Transverse colon (tissue), 3 donors: ENCODE measurements around the gene TMEM143.

ENCODE experiments used
- POLR2A ChIP-seq: fragments of 450-650 bp; IDR thresholded peaks from one replicate; pipeline ENCODE4 v1.6.1; 2016; ENCODE audit warnings: antibody characterized with exemption, mild to moderate bottlenecking, moderate library complexity
- TF ChIP-seq, protein P1 (sequence below), 5 experiments: fragments of 200-600 bp in 3 of 5; fragments of 450-650 bp in 2 of 5; sonication (generic) in 3 of 5; IDR thresholded peaks; 1 replicate in 2 of 5; 2 replicates in 3 of 5; pipeline ENCODE4 v1.5.1; 2016 to 2017; ENCODE audit warnings: antibody characterized with exemption in 5 of 5, inconsistent platforms in 3 of 5, mild to moderate bottlenecking in 2 of 5, moderate library complexity in 1 of 5

DNA sequence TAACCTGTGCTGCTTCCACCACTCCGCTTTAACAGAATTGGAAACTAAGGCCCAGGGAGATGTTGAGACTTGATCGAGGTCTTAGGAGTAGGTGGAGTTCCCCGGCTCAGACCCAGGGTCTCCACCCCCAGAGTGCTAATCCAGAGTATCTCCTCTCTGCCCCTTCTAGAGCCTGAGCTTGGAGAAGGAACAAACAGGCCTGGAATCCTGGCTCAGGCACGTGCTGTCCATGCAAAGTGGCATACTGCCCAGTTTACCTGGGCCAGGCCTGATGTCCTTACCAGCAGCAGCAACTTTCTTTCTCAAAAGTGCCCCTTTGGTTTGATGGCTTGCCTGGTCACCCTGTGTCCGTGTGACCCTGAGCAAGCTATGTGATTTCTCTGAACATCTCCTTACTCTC, 4.1 kb upstream of the TMEM143 start:
- no peak for TF ChIP-seq POLR2A
- TF ChIP-seq, protein P1, sequence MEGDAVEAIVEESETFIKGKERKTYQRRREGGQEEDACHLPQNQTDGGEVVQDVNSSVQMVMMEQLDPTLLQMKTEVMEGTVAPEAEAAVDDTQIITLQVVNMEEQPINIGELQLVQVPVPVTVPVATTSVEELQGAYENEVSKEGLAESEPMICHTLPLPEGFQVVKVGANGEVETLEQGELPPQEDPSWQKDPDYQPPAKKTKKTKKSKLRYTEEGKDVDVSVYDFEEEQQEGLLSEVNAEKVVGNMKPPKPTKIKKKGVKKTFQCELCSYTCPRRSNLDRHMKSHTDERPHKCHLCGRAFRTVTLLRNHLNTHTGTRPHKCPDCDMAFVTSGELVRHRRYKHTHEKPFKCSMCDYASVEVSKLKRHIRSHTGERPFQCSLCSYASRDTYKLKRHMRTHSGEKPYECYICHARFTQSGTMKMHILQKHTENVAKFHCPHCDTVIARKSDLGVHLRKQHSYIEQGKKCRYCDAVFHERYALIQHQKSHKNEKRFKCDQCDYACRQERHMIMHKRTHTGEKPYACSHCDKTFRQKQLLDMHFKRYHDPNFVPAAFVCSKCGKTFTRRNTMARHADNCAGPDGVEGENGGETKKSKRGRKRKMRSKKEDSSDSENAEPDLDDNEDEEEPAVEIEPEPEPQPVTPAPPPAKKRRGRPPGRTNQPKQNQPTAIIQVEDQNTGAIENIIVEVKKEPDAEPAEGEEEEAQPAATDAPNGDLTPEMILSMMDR (IDR thresholded peaks at IDR 0.05): no peak
